ENCODE measurements around the gene CTBP2. TPM values are rescaled to one million over a fixed set of nuclear protein-coding genes. Genes with fewer than 3 reads are reported as not detected.

Gene CTBP2
- total and polyA plus RNA-seq, 2 of the 13 experiments (the other 11 are each of a cell fraction or from before 2014, with no cell fraction given): 0.08 TPM; not detected in 1

DNA sequence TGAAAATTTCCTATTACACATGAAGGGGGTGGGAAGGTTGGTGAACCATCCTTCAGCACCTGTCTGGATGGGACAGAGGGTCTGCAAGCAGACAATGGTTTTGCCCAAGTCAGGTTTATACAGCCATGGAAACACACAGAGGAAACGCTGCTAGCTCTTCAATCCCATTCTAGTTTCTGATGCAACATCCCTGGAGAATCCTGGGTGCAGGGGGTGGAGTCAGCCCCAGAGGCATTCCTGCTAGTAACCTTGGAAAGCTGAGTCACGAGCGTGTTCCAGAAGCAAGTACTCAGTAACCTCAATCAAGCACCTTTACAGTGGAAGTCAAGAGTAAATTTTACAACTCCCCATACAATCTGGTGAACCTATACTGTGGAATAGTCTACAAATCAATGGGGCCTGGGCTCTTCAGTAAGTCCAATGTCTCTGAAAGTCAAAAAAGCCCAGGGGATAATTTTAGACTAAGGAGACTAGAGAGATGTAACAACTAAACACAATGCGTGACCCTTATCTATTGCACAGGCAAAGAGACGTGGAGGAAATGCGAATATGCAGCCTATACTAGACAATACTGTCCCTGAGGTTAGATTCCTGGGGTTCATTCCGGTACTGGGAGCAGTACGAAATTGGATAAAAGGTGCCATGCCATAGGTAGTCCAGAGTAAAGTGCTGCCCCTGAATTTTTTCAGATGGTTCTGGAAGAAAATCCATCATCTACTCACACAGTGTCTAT is 123.1 kb downstream of the CTBP2 start:
- peak overlapping the region; percentile 50 for H2AFZ ChIP-seq (ENCODE audit: low read length)
- 49% methylated on average over 5 of the region's 8 CpGs for WGBS (ENCODE audit: low lambda C conversion rate)
- POLR2A ChIA-PET: no interaction called here
- DNase-seq (ENCODE audit: low spot score) (peak; percentile 37), ATAC-seq (no peak; the same call in 2 of the 3 replicates), FAIRE-seq (no peak)
- intact Hi-C loops (cut with micrococcal nuclease; ENCODE audit: unreplicated experiment) (no loop called here), in situ Hi-C loops (cut with HindIII; ENCODE audit: extremely low pct_ligation_motif_present, low pct_unique_long_range_greater_than_20kb) (no loop called here)
- H3K4me3 ChIP-seq (replicated peaks in 1 of 3; ENCODE audit: insufficient read depth in 1 of 3, low read depth in 2 of 3, low read length in 3 of 3): no peak overlapping the region
- H3K27me3 ChIP-seq (ENCODE audit: control insufficient read depth in 1 of 2, insufficient read depth in 2 of 2, low read length in 2 of 2): peaks cover 0 to 36% of the 10 kb centered on the region in 2 experiments; a peak in 2 of 5 replicates
- H3K36me3 ChIP-seq (replicated peaks in 1 of 2; ENCODE audit: control insufficient read depth in 1 of 2, insufficient read depth in 2 of 2, low read length in 2 of 2): no peaks in the 10 kb centered on the region
- no peak overlapping the region for H3K4me2 ChIP-seq (ENCODE audit: low read depth, low read length)
- no peaks in the 10 kb centered on the region for H4K20me1 ChIP-seq (ENCODE audit: insufficient read depth, low read length)
- no TSS peak for BruUV-seq (replicated peaks)
- CTCF ChIA-PET (ENCODE audit: low intra/inter-chr PET ratio, low total read pairs): no interaction called here
- no peaks in the 10 kb centered on the region for H3K9me3 ChIP-seq (ENCODE audit: low read length)
- no peak overlapping the region for H3K27ac ChIP-seq (ENCODE audit: extremely low read length, insufficient read depth, low read length)
- H3K4me1 ChIP-seq (ENCODE audit: insufficient read depth, low read length): no peaks in the 10 kb centered on the region; the same call in 1 of the 2 replicates
- no peaks in the 10 kb centered on the region for H3K79me2 ChIP-seq (ENCODE audit: insufficient read depth, low read length)
- TF ChIP-seq PCBP2 (optimal IDR thresholded peaks at IDR 0.05; ENCODE audit: low read depth, low read length, poor library complexity, severe bottlenecking) (no peak), CEBPB (IDR thresholded peaks at IDR 0.05; ENCODE audit: borderline replicate concordance, low read depth, low read length) (peak; percentile 41; the same call in 1 of the 2 replicates), TBL1XR1 (IDR thresholded peaks at IDR 0.05; ENCODE audit: borderline replicate concordance, low read length, partially characterized antibody) (no peak), FOSL2 (CRISPR knock-in tag; IDR thresholded peaks at IDR 0.05) (peak; percentile 78), CEBPG (CRISPR knock-in tag; IDR thresholded peaks at IDR 0.05) (peak; percentile 69), NCOA5 (CRISPR knock-in tag; IDR thresholded peaks at IDR 0.05) (no peak)
- TF ChIP-seq, protein P1, sequence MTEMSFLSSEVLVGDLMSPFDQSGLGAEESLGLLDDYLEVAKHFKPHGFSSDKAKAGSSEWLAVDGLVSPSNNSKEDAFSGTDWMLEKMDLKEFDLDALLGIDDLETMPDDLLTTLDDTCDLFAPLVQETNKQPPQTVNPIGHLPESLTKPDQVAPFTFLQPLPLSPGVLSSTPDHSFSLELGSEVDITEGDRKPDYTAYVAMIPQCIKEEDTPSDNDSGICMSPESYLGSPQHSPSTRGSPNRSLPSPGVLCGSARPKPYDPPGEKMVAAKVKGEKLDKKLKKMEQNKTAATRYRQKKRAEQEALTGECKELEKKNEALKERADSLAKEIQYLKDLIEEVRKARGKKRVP (CRISPR knock-in tag; IDR thresholded peaks at IDR 0.05): peak in 1 of 2 experiments; percentile 95; a peak in 2 of 4 replicates
- no peak overlapping the region for H3K9ac ChIP-seq (ENCODE audit: insufficient read depth, low read depth, low read length)

All from HepG2 (cell line).